ENCODE results near the gene SLC8A1. TPM values are rescaled to one million over a fixed set of nuclear protein-coding genes. Genes with fewer than 3 reads are reported as not detected.
A peak's percentile ranks its signal among the peaks of the same experiment; 100 is the strongest.

The SLC8A1 gene
- total RNA-seq, 1 experiment from 2014 or later, result 1.7 TPM

DNA sequence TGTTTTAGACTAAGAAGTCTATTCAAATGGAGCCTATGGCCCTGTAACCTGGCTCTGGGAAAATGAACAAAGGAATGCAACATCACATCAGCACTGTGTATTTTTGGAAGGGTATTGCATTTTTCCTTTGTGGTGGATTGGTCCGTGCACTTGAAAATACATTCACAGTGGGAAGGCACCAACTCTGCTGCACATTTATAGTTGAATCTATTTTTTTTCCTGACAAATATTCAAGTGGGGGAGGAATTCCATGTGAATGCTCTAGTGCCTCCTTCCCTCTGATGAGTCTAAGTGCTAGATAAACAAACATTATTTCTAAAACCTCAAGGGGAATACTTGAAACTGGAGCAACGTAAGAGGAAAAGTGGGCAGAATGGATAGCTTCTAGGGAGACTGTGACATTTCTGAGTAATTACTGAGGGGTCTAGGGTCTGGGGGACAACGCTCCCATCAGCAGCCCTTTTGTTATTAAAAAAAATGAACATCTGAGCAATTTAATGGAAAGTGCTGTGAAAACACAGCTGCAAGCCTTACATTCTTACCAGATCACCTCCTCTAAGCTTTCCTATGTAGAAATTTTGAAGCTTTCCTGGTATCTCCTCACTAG, 208.2 kb downstream of the SLC8A1 start:
- H3K27ac Mint-ChIP-seq, result peak overlapping the region; percentile 14 to 95 (median 16); a peak in 4 of 7 replicates
- H3K9ac ChIP-seq (ENCODE audit: extremely low read depth, insufficient read length, low read length), result no peak overlapping the region
- H3K4me2 ChIP-seq (ENCODE audit: insufficient read depth, insufficient read length, low read length), result peak overlapping the region; percentile 52
- no peak overlapping the region for H3K23ac ChIP-seq (ENCODE audit: insufficient read length, low read depth, low read length)
- no peaks in the 10 kb centered on the region for H3K79me2 ChIP-seq (ENCODE audit: insufficient read depth, low read length)
- H3K27ac ChIP-seq (ENCODE audit: insufficient read length, low read depth, low read length), result peak overlapping the region; percentile 43
- no peak overlapping the region for H3T11ph ChIP-seq (ENCODE audit: low read length)
- H3K36me3 Mint-ChIP-seq (ENCODE audit: insufficient read depth in 1 of 3, low read depth in 3 of 3), result peaks cover 0 to 9% (median 6%) of the 10 kb centered on the region in 3 experiments; a peak in 3 of 7 replicates
- H3K14ac ChIP-seq (ENCODE audit: insufficient read depth, low read length), result no peak overlapping the region
- H2AK5ac ChIP-seq (ENCODE audit: insufficient read length, low read length), result peak overlapping the region; percentile 41
- H3K4me1 ChIP-seq (ENCODE audit: insufficient read depth, low read length), result peaks cover 11% of the 10 kb centered on the region
- TF ChIP-seq CTCF (conservative IDR thresholded peaks at IDR 0.05), result no peak
- H3K4me3 Mint-ChIP-seq, result no peak overlapping the region
- H2BK5ac ChIP-seq (ENCODE audit: insufficient read length, low read length), result no peak overlapping the region
- peaks cover 33 to 34% of the 10 kb centered on the region in 2 experiments for H3K4me1 Mint-ChIP-seq
- H4K8ac ChIP-seq (replicated peaks; ENCODE audit: insufficient read length, low read depth, low read length), result no peak overlapping the region
- H3K9me3 ChIP-seq (ENCODE audit: control insufficient read depth, low read depth, low read length), result no peaks in the 10 kb centered on the region
- H3K56ac ChIP-seq (ENCODE audit: insufficient read length, low read depth, low read length), result no peak overlapping the region
- no peak overlapping the region for H2BK120ac ChIP-seq (ENCODE audit: low read depth, low read length, poor library complexity, severe bottlenecking)
- H2BK20ac ChIP-seq (ENCODE audit: low read depth, low read length, poor library complexity, severe bottlenecking), result no peak overlapping the region
- no peak overlapping the region for H2BK12ac ChIP-seq (ENCODE audit: insufficient read length, low read depth, low read length)
- H2BK15ac ChIP-seq (ENCODE audit: low read depth, low read length), result no peak overlapping the region
- H3K18ac ChIP-seq (ENCODE audit: insufficient read length, low read depth, low read length), result no peak overlapping the region
- H3K4ac ChIP-seq (ENCODE audit: low read depth, low read length), result no peak overlapping the region
- no peaks in the 10 kb centered on the region for H3K79me1 ChIP-seq (ENCODE audit: insufficient read depth, low read depth, low read length, poor library complexity, severe bottlenecking)
- DNase-seq, result no peak
- no peak overlapping the region for H2AFZ ChIP-seq (ENCODE audit: low read length)
- no peaks in the 10 kb centered on the region for H3K27me3 Mint-ChIP-seq (ENCODE audit: low read depth)
- no peaks in the 10 kb centered on the region for H4K20me1 ChIP-seq (ENCODE audit: control insufficient read depth, insufficient read depth, insufficient read length)
- H4K91ac ChIP-seq (ENCODE audit: insufficient read length, low read depth, low read length), result no peak overlapping the region
- no peaks in the 10 kb centered on the region for H3K27me3 ChIP-seq (ENCODE audit: insufficient read depth, low read length)
- WGBS (ENCODE audit: extremely low coverage, insufficient read length, low lambda C conversion rate), result no CpG with 5 or more reads among the region's 3 CpGs
- peaks cover 7 to 12% of the 10 kb centered on the region in 2 experiments; a peak in 3 of 5 replicates for H3K9me3 Mint-ChIP-seq
- H3K23me2 ChIP-seq (ENCODE audit: insufficient read length, low read depth, low read length, poor library complexity, severe bottlenecking), result no peaks in the 10 kb centered on the region
- no peak overlapping the region for H4K5ac ChIP-seq (ENCODE audit: insufficient read length, low read depth, low read length)

All from H9 (cell line).